H1 (cell line): ENCODE results near the gene BNIP5. TPM values are rescaled to one million over a fixed set of nuclear protein-coding genes. Genes with fewer than 3 reads are reported as not detected.

Source experiments
- CREB1 ChIP-seq: IDR thresholded peaks from 2 replicates; pipeline ENCODE4 v1.6.1; 2012; ENCODE audit warnings: inconsistent platforms
- YY1 ChIP-seq: IDR thresholded peaks from 2 replicates; pipeline ENCODE4 v1.6.1; 2011; ENCODE audit warnings: low read depth, mild to moderate bottlenecking, low read length
- polyA plus RNA-seq, 7 experiments: library from polyadenylated mRNA; depleted of rRNA in 3 of 7; stranded (reverse) in 5 of 7; unstranded in 2 of 7; fragments of >200 nt in 5 of 7; fragments of 200-250 nt in 2 of 7; gene quantifications; 1 replicate in 5 of 7; 2 replicates in 1 of 7; 4 replicates in 1 of 7; pipeline versions ENCODE4 v1.2.1 to v1.2.3, GENCODE V29; 2011 to 2013; ENCODE audit warnings: missing spikeins in 2 of 7, mixed read lengths in 2 of 7
- total RNA-seq: library from RNA; stranded (reverse); fragmentation: NEBNext Ultra II Directional; extraction: Animal tissue kit (Norgen Biotek cat#: 25700); gene quantifications from 2 replicates; pipeline ENCODE4 v1.2.1, GENCODE V29; 2021

The BNIP5 gene
- total and polyA plus RNA-seq, 2 of the 8 experiments (the other 6 are each of a cell fraction or from before 2014, with no cell fraction given) = not detected

- TF ChIP-seq YY1 = no peak
- TF ChIP-seq CREB1 = no peak
Observed at GRCh38 chr6:36309203-36309602, 27.5 kb downstream of the BNIP5 start (continued).
